Measurements from ENCODE around the gene OSBP2.

Gene OSBP2

DNA sequence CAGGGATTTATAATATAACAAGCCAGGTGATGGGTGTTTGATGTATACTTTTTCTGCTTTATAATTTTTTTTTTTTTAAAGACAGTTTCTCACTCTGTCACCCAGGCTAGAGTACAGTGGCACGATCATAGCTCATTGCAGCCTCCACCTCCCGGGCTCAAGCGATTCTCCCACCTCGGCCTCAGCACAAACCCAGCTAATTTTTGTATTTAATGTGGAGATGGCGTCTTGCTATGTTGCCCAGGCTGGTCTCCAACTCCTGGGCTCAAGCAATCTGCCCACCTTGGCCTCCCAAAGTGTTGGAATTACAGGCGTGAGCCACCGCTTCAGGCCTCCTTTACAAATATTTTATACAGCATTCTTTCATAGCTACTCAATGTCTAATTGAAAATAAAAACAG lies 225.3 kb downstream of the OSBP2 start:
- no peak overlapping the region for H3K27ac ChIP-seq
- TF ChIP-seq, protein P1, sequence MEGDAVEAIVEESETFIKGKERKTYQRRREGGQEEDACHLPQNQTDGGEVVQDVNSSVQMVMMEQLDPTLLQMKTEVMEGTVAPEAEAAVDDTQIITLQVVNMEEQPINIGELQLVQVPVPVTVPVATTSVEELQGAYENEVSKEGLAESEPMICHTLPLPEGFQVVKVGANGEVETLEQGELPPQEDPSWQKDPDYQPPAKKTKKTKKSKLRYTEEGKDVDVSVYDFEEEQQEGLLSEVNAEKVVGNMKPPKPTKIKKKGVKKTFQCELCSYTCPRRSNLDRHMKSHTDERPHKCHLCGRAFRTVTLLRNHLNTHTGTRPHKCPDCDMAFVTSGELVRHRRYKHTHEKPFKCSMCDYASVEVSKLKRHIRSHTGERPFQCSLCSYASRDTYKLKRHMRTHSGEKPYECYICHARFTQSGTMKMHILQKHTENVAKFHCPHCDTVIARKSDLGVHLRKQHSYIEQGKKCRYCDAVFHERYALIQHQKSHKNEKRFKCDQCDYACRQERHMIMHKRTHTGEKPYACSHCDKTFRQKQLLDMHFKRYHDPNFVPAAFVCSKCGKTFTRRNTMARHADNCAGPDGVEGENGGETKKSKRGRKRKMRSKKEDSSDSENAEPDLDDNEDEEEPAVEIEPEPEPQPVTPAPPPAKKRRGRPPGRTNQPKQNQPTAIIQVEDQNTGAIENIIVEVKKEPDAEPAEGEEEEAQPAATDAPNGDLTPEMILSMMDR (conservative IDR thresholded peaks at IDR 0.05): no peak

DNA sequence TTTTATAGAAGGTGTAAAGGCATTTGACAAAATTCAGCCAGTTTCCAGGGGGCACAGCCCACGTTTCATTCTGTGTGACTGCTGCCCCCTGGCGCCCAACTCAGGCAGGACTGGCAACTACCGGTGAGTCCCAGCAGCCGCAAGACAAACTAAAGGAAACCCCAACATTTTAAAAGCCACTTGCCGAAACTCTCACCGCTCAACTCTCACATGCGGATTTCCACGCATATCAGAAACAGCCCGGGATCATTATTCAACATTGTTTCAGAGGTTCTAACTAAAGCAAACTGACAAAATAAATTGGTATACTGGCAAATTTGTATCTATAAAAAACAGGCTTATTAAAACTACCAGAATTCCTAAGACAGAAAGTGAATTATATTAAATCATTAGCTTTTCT lies 225.7 kb downstream of the OSBP2 start:
- H3K27ac ChIP-seq: no peak overlapping the region
- TF ChIP-seq, protein P1 (conservative IDR thresholded peaks at IDR 0.05): peak; percentile 92

DNA sequence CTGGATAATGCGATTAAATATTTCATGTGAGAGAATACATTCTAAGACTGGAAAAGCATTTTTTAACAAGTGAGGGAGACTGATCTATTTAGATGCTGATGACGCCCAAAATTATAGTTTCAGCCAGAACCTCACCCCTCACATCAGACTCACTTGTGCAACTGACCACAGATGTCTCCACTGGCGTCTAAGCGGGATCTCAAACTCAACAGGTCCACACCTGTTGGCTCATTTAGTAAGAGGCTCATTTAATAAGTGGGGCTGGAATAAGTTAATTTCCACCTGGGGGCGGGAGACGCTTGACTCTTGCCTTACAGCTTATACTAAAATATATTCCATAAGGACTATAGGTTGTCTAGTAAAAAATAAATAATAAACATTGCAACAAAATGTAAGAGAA lies 226.4 kb downstream of the OSBP2 start:
- TF ChIP-seq, protein P1 (conservative IDR thresholded peaks at IDR 0.05): no peak
- H3K27ac ChIP-seq: peak overlapping the region; percentile 71

DNA sequence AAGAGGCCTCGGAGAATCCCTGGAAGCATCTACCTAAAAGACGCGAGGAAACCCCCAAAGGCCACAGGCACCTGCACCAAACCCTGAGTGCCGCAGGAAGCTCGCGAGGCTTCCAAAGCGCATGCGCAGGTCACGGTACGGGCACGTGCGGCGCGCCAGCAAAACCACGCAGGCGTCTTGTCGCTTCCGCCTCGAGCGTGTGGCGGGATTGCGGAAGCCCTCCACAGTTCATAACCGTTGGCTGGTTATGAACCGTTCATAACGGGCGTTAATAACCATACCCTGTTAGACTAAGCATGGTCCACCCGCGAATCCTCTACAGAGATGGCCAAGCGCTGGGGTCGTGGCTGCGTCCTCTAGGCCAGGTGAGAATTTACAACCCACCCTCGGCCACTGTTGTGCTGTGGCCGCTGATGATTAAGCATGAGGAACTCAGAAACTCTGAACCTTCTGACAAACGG lies 227.5 kb downstream of the OSBP2 start:
- H3K27ac ChIP-seq: peak overlapping the region; percentile 71
- TF ChIP-seq, protein P1 (conservative IDR thresholded peaks at IDR 0.05): no peak

DNA sequence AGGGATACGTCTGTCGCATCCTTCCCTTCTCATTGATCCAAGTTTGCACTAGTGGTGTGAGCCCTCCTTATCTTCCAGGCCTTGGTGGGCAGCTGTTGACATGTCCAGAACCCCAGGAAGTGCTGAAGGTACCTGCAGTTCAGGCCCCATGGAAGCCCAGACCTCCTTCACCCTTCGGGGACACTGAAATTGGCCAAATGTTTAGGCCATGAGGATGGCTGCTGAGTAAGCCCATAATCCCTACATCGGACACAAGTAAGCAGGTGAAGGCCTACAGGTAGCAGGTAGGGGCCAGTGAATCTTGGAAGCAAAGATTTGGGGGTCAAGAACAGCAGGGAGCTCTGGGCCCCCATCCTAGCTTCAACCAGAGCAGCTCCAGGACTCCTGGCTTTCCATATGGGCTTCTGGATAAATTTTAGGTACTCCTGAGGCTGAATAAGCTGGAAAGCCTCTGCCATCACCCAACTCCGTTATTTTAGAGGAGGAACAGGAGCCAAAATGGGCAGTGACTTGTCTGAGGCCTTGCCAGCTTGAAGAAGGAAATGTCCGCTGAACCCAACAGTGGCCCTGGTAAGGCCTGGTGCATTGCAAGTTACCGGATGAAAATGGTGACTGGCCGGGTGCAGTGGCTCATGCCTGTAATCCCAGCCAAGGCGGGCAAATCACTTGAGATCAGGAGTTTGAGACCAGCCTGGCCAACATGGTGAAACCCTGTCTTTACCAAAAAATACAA lies 228.7 kb downstream of the OSBP2 start:
- H3K27ac ChIP-seq: no peak overlapping the region
- TF ChIP-seq, protein P1 (conservative IDR thresholded peaks at IDR 0.05): no peak

DNA sequence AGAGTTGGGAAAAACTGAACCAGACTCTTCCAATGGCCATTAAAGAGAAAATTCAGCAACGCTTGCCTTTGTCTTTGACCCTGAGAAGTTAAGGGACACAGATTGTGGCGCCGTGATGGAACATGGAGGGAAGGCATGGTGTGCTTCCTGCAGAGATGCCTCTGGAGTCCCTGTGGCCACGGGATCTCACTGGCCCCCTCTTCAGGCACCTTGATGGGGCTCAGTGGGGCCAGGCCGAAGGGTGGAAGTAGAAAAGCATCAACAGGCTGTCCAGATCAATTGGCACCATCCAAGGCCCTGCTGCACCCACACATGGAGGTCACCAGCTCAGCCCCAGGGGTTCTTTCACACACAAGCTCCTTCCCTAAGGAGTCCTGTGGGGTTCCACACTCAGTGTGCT lies 231.0 kb downstream of the OSBP2 start:
- H3K27ac ChIP-seq: no peak overlapping the region
- TF ChIP-seq, protein P1 (conservative IDR thresholded peaks at IDR 0.05): no peak

DNA sequence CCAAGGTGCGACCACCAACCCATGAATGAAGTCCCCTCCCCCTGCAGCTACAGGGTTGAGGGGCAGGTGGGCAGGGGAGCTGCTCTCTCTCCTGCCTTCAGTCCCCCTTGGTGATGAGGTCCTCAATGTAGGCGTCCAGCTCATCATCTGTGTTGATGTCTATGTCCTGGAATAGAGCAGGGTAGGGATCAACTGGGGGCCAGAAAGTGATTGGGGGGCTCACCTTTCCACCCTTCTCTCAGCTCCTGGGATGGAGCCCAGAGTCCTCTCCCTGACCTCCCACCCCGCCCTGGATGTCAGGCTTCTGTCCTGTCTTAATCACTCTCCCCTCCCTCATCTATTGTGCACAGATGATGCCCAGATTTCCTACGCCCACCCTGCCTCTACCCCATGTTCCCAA lies 232.0 kb downstream of the OSBP2 start:
- no peak overlapping the region for H3K27ac ChIP-seq
- TF ChIP-seq, protein P1 (conservative IDR thresholded peaks at IDR 0.05): no peak

Data from VCaP (cell line).